K562 (cell line): Measurements from ENCODE around the gene GNAT2. TPM values are rescaled to one million over a fixed set of nuclear protein-coding genes. Genes with fewer than 3 reads are reported as not detected.

Experiments
- ATAC-seq: fragments of 200-7000 bp; cut with Tn5 transposase; 3 replicates; pipeline ENCODE4 v1.9.1; 2020; ENCODE audit warnings: moderate library complexity
- BruUV-seq: library from RNA; stranded (reverse); fragments of 400-500 nt; replicated peaks from 2 replicates; lab custom pipeline; 2021; lab: Mats Ljungman, UMichigan
- CTCF ChIA-PET: fragments of 300-600 bp; formaldehyde crosslinking; extraction: SDS; loops from one replicate; lab custom pipeline; 2021; ENCODE audit warnings: low intra/inter-chr PET ratio; lab: Yijun Ruan, JAX
- POLR2A ChIA-PET: fragments of 300-600, 350-650 bp; sonication (Branson Sonifier 250); formaldehyde crosslinking; extraction: SDS; loops from one replicate; lab custom pipeline; 2021; ENCODE audit warnings: antibody characterized with exemption, inconsistent platforms; lab: Yijun Ruan, JAX
- DNase-seq, 4 experiments: peaks; one replicate each; pipeline versions ENCODE4 v3.0.0 to v3.0.0-alpha.2; 2011 to 2018; ENCODE audit warnings: low spot score in 3 of 4, mixed read lengths in 3 of 4; ENCODE audit errors: extremely low read depth in 1 of 4
- FAIRE-seq: peaks from 2 replicates; lab custom pipeline; 2011; peaks lifted over from hg19 to GRCh38; lab: Jason Lieb, UNC
- H2AFZ ChIP-seq: 2 replicates; pipeline ENCODE4 v1.6.0; 2011; ENCODE audit warnings: low read depth, low read length, control low read depth, inconsistent platforms
- H3K27ac ChIP-seq: fragments of 200-600 bp; 3 replicates; pipeline ENCODE4 v1.8.0; 2011; ENCODE audit warnings: low read depth, mild to moderate bottlenecking, control low read depth, inconsistent platforms, low read length, moderate library complexity, mixed read lengths; ENCODE audit errors: extremely low read depth
- H3K27me3 ChIP-seq, 2 experiments: fragments of 300-600 bp in 1 of 2; 2 replicates in 1 of 2; 3 replicates in 1 of 2; pipeline versions ENCODE4 v1.6.0 to v1.8.0; 2011; ENCODE audit warnings: inconsistent platforms in 2 of 2, low read length in 2 of 2, mild to moderate bottlenecking in 1 of 2, mixed read lengths in 1 of 2, moderate library complexity in 1 of 2; ENCODE audit not compliant: control insufficient read depth in 2 of 2, insufficient read depth in 2 of 2
- H3K36me3 ChIP-seq: fragments of 300-600 bp; 3 replicates; pipeline ENCODE4 v1.8.0; 2011; ENCODE audit warnings: mild to moderate bottlenecking, low read length, inconsistent platforms; ENCODE audit not compliant: control insufficient read depth, insufficient read depth
- H3K4me1 ChIP-seq, 2 experiments: fragments of 200-600 bp in 1 of 2; replicated peaks in 1 of 2; 2 replicates in 1 of 2; 3 replicates in 1 of 2; pipeline versions ENCODE4 v1.5.1 to v1.8.0; 2011; ENCODE audit warnings: inconsistent platforms in 2 of 2, low read length in 2 of 2, mild to moderate bottlenecking in 1 of 2, mixed read lengths in 1 of 2, moderate library complexity in 1 of 2; ENCODE audit not compliant: control insufficient read depth in 2 of 2, insufficient read depth in 2 of 2
- H3K4me2 ChIP-seq: 2 replicates; pipeline ENCODE4 v1.6.1; 2011; ENCODE audit warnings: low read length, control low read depth, inconsistent platforms, mixed read lengths; ENCODE audit not compliant: insufficient read depth
- H3K4me3 ChIP-seq: fragments of 200-600 bp; sonication (generic), shearing (Covaris generic); 2 replicates; pipeline ENCODE4 v1.5.1; 2016; ENCODE audit warnings: control low read depth, inconsistent platforms
- H3K79me2 ChIP-seq: fragments of 200-600 bp; 3 replicates; pipeline ENCODE4 v1.8.0; 2011; ENCODE audit warnings: low read length, inconsistent platforms; ENCODE audit not compliant: control insufficient read depth, insufficient read depth
- H3K9ac ChIP-seq, 2 experiments: 2 replicates each; pipeline versions ENCODE4 v1.6.0 to v1.6.1; 2011; ENCODE audit warnings: low read depth in 2 of 2, low read length in 2 of 2, control low read depth in 1 of 2, inconsistent platforms in 1 of 2, mild to moderate bottlenecking in 1 of 2, mixed read lengths in 1 of 2; ENCODE audit not compliant: insufficient read depth in 1 of 2
- H3K9me1 ChIP-seq: one replicate; pipeline ENCODE4 v1.6.0; 2011; ENCODE audit warnings: inconsistent platforms, mild to moderate bottlenecking, low read length, moderate library complexity; ENCODE audit not compliant: control insufficient read depth, insufficient read depth
- H3K9me3 ChIP-seq: replicated peaks from 2 replicates; pipeline ENCODE4 v1.5.1; 2011; ENCODE audit warnings: low read depth, low read length, inconsistent platforms; ENCODE audit not compliant: control insufficient read depth, insufficient read depth
- H4K20me1 ChIP-seq: replicated peaks from 2 replicates; pipeline ENCODE4 v1.6.1; 2011; ENCODE audit warnings: low read length, inconsistent platforms, mixed read lengths; ENCODE audit not compliant: control insufficient read depth, insufficient read depth
- CHD2 ChIP-seq: IDR thresholded peaks from 2 replicates; pipeline ENCODE4 v1.6.1; 2011; ENCODE audit warnings: low read depth, low read length
- MAZ ChIP-seq, 2 experiments: fragments of 450-650 bp in 1 of 2; sonication (generic) in 1 of 2; formaldehyde crosslinking; IDR thresholded peaks in 1 of 2; conservative IDR thresholded peaks in 1 of 2; 2 replicates each; pipeline versions ENCODE4 v1.4.0 to v1.5.0; 2020; ENCODE audit warnings: mild to moderate bottlenecking in 1 of 2, missing genetic modification reagents in 1 of 2
- NFIX ChIP-seq: fragments of 250-450 bp; sonication (Bioruptor Pico); IDR thresholded peaks from 2 replicates; pipeline ENCODE4 v1.4.0; 2020; ENCODE audit warnings: low read depth, mild to moderate bottlenecking, moderate library complexity
- RAD21 ChIP-seq, 2 experiments: fragments of 250-450 bp in 1 of 2; fragments of 450-650 bp in 1 of 2; sonication (Bioruptor Pico) in 1 of 2; formaldehyde crosslinking in 1 of 2; IDR thresholded peaks in 1 of 2; conservative IDR thresholded peaks in 1 of 2; 2 replicates each; pipeline versions ENCODE4 v1.4.0 to v1.8.0; 2020 to 2022; ENCODE audit warnings: mild to moderate bottlenecking in 2 of 2, moderate library complexity in 1 of 2
- ZC3H11A ChIP-seq: IDR thresholded peaks from 2 replicates; pipeline ENCODE4 v1.6.1; 2012; ENCODE audit warnings: low read depth, low read length, improper control_type of control experiment
- ZNF121 ChIP-seq: sonication (generic); formaldehyde crosslinking; conservative IDR thresholded peaks from 2 replicates; pipeline ENCODE4 v1.8.0; 2022; ENCODE audit warnings: missing genetic modification reagents
- ZNF766 ChIP-seq: fragments of 200-800 bp; sonication (Bioruptor generic); conservative IDR thresholded peaks from 2 replicates; pipeline ENCODE4 v1.6.1; 2016; ENCODE audit warnings: missing genetic modification characterization, missing compliant biosample characterization
- whole genome bisulfite sequencing: fragments of 100-300 bp; shearing (Covaris generic); methylation state at CpG from one replicate; pipeline ENCODE4 v1.1.6; 2016; ENCODE audit warnings: low coverage, mixed read lengths; ENCODE audit not compliant: insufficient coverage; ENCODE audit errors: missing lambda C conversion rate; 5-methylcytosine and 5-hydroxymethylcytosine counted together
- in situ Hi-C: fragments of 300-500 bp; cut with MboI; formaldehyde crosslinking; loops from 4 replicates; pipeline ENCODE4 v1.15.0; 2018; ENCODE audit warnings: inconsistent platforms, mixed read lengths
- intact Hi-C: fragments of 100-400 bp; cut with micrococcal nuclease; formaldehyde crosslinking; loops from 2 replicates; pipeline ENCODE4 v1.14.2; 2022
- polyA plus RNA-seq, 8 experiments: library from polyadenylated mRNA; depleted of rRNA in 4 of 8; stranded (reverse) in 5 of 8; unstranded in 3 of 8; fragments of >200 nt; fragmentation: Nextera tagmentation in 2 of 8; fragmentation: Illumina TruSeq in 1 of 8; extraction: Ambion mirVana in 2 of 8; extraction: Trizol in 1 of 8; gene quantifications; 2 replicates each; pipeline versions ENCODE4 v1.2.1 to v1.2.3, GENCODE V29; 2011 to 2014; ENCODE audit warnings: inconsistent platforms in 1 of 8, missing spikeins in 1 of 8
- total RNA-seq, 7 experiments: library from RNA; depleted of rRNA in 6 of 7; stranded (reverse); fragments of >200 nt in 6 of 7; fragmentation: Illumina TruSeq in 2 of 7; extraction: Trizol in 2 of 7; gene quantifications; 2 replicates each; pipeline versions ENCODE4 v1.2.1 to v1.2.3, GENCODE V29; 2011 to 2021; ENCODE audit warnings: low replicate concordance in 1 of 7
- TF ChIP-seq, protein P1 (sequence below): IDR thresholded peaks from 3 replicates; pipeline ENCODE4 v1.6.1; 2011; ENCODE audit warnings: borderline replicate concordance, mild to moderate bottlenecking, moderate library complexity; ENCODE audit not compliant: insufficient read length; ENCODE audit errors: extremely low read depth
- TF ChIP-seq, protein P2 (sequence below), 2 experiments: IDR thresholded peaks; 2 replicates each; pipeline ENCODE4 v1.6.1; 2011; ENCODE audit warnings: borderline replicate concordance in 1 of 2, control low read depth in 1 of 2, low read depth in 1 of 2, low read length in 1 of 2, mild to moderate bottlenecking in 1 of 2, mixed read lengths in 1 of 2, moderate library complexity in 1 of 2; ENCODE audit not compliant: insufficient read depth in 1 of 2, insufficient read length in 1 of 2, poor library complexity in 1 of 2, severe bottlenecking in 1 of 2; ENCODE audit errors: extremely low read depth in 1 of 2
- TF ChIP-seq, protein P3 (sequence below): fragments of 450-650 bp; IDR thresholded peaks from one replicate; pipeline ENCODE4 v1.6.1; 2018; ENCODE audit warnings: mild to moderate bottlenecking, moderate library complexity; ENCODE audit not compliant: partially characterized antibody
- TF ChIP-seq, protein P4 (sequence below): IDR thresholded peaks from 2 replicates; pipeline ENCODE4 v1.6.1; 2014; ENCODE audit warnings: antibody characterized with exemption

GNAT2 gene
- total and polyA plus RNA-seq, 9 of the 15 experiments (the other 6 are each of a cell fraction or from before 2014, with no cell fraction given), result 0.06 to 0.52 (median 0.24) TPM; not detected in 1

DNA sequence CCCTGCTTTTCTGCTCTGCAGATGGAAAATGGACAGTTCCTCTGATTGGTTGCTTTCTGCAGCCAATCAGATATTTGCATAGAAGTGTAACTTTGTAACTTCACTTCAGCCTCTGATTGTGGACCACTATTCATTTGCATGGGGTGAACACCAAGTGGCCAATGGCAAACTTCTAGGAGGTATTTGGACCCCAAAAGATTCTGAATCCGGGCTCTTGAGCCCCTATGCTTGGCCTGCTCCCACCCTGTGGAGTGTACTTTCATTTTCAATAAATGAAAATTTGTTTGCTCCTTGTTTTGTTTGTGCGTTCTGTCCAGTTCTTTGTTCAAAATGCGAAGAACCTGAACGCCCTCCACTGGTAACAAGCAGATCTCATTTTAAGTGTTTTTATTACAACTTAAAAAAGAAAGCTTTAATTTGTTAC is 30.1 kb upstream of the GNAT2 start:
- Histone ChIP-seq H3K27me3 (0 out of 5 replicates have a peak, but pooled peaks cover 0 to 2% of the 10 kb centered on the region in 2 experiments), H3K36me3 (no peaks in the 10 kb centered on the region), H3K4me1 (peaks cover 4% of the 10 kb centered on the region in 2 experiments; a peak in 4 of 5 replicates), H3K9ac (no peak overlapping the region), H2AFZ (peak overlapping the region; percentile 75), H3K9me1 (no peaks in the 10 kb centered on the region), H3K79me2 (no peaks in the 10 kb centered on the region), H4K20me1 (no peaks in the 10 kb centered on the region), H3K4me3 (peak overlapping the region; percentile 19; the same call in 1 of the 2 replicates), H3K9me3 (no peaks in the 10 kb centered on the region; the same call in 1 of the 2 replicates), H3K27ac (no peak overlapping the region), H3K4me2 (0 out of 2 replicates have a peak overlapping the region, but pooled peaks have one; percentile 35)
- ATAC-seq (peak; percentile 87), FAIRE-seq (peak; percentile 71), DNase-seq (peak; percentile 37 to 53 (median 48))
- ChIA-PET POLR2A (interaction anchor here (1.0 to 2.7 kb wide), 4 partner anchors 10 to 127 kb away, joined by 4 to 10 read pairs (median 7); partner anchors contain the start of gene GNAI3), CTCF (interaction anchor here (0.8 to 3.0 kb wide), 5 partner anchors 9 to 153 kb away, joined by 3 to 22 read pairs (median 5); no protein-coding TSS in a partner anchor)
- intact Hi-C loops (loop anchor here (1.0 to 10.0 kb wide), 2 partner anchors 103 to 465 kb away; partner anchors contain the start of gene UBL4B), in situ Hi-C loops (loop anchor here (10.0 kb wide), 1 partner anchor 365 kb away; no protein-coding TSS in a partner anchor)
- no TSS peak for BruUV-seq
- WGBS, result 5% methylated on average over 4 of the region's 4 CpGs
- TF ChIP-seq CHD2 (no peak), RAD21 (CRISPR knock-in tag; conservative IDR thresholded peaks at IDR 0.05 in 1 of 2, IDR thresholded peaks at IDR 0.05 in 1 of 2) (peak; percentile 64 to 74), ZNF121 (CRISPR knock-in tag) (no peak), MAZ (CRISPR knock-in tag; conservative IDR thresholded peaks at IDR 0.05 in 1 of 2, IDR thresholded peaks at IDR 0.05 in 1 of 2) (no peak), ZC3H11A (no peak), NFIX (CRISPR knock-in tag) (no peak), ZNF766 (CRISPR knock-in tag) (no peak)
- TF ChIP-seq, protein P1, sequence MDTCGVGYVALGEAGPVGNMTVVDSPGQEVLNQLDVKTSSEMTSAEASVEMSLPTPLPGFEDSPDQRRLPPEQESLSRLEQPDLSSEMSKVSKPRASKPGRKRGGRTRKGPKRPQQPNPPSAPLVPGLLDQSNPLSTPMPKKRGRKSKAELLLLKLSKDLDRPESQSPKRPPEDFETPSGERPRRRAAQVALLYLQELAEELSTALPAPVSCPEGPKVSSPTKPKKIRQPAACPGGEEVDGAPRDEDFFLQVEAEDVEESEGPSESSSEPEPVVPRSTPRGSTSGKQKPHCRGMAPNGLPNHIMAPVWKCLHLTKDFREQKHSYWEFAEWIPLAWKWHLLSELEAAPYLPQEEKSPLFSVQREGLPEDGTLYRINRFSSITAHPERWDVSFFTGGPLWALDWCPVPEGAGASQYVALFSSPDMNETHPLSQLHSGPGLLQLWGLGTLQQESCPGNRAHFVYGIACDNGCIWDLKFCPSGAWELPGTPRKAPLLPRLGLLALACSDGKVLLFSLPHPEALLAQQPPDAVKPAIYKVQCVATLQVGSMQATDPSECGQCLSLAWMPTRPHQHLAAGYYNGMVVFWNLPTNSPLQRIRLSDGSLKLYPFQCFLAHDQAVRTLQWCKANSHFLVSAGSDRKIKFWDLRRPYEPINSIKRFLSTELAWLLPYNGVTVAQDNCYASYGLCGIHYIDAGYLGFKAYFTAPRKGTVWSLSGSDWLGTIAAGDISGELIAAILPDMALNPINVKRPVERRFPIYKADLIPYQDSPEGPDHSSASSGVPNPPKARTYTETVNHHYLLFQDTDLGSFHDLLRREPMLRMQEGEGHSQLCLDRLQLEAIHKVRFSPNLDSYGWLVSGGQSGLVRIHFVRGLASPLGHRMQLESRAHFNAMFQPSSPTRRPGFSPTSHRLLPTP, result no peak
- TF ChIP-seq, protein P2, sequence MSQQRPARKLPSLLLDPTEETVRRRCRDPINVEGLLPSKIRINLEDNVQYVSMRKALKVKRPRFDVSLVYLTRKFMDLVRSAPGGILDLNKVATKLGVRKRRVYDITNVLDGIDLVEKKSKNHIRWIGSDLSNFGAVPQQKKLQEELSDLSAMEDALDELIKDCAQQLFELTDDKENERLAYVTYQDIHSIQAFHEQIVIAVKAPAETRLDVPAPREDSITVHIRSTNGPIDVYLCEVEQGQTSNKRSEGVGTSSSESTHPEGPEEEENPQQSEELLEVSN (IDR thresholded peaks at IDR 0.05; ENCODE audit: borderline replicate concordance in 1 of 2, extremely low read depth in 1 of 2, insufficient read depth in 1 of 2, insufficient read length in 1 of 2, low read depth in 1 of 2, low read length in 1 of 2, poor library complexity in 1 of 2, severe bottlenecking in 1 of 2), result no peak
- TF ChIP-seq, protein P3, sequence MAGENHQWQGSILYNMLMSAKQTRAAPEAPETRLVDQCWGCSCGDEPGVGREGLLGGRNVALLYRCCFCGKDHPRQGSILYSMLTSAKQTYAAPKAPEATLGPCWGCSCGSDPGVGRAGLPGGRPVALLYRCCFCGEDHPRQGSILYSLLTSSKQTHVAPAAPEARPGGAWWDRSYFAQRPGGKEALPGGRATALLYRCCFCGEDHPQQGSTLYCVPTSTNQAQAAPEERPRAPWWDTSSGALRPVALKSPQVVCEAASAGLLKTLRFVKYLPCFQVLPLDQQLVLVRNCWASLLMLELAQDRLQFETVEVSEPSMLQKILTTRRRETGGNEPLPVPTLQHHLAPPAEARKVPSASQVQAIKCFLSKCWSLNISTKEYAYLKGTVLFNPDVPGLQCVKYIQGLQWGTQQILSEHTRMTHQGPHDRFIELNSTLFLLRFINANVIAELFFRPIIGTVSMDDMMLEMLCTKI, result no peak
- TF ChIP-seq, protein P4, sequence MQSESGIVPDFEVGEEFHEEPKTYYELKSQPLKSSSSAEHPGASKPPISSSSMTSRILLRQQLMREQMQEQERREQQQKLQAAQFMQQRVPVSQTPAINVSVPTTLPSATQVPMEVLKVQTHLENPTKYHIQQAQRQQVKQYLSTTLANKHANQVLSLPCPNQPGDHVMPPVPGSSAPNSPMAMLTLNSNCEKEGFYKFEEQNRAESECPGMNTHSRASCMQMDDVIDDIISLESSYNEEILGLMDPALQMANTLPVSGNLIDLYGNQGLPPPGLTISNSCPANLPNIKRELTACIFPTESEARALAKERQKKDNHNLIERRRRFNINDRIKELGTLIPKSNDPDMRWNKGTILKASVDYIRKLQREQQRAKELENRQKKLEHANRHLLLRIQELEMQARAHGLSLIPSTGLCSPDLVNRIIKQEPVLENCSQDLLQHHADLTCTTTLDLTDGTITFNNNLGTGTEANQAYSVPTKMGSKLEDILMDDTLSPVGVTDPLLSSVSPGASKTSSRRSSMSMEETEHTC, result no peak
